Neural cell (in vitro differentiated cells): ENCODE data around the gene APBA2.

Source experiments
- EP300 ChIP-seq: fragments of 450-650 bp; conservative IDR thresholded peaks from 2 replicates; pipeline ENCODE4 v1.6.1; 2014; ENCODE audit warnings: antibody characterized with exemption, mild to moderate bottlenecking, moderate library complexity; ENCODE audit not compliant: poor library complexity, severe bottlenecking
- POLR2AphosphoS5 ChIP-seq: IDR thresholded peaks from 2 replicates; pipeline ENCODE4 v1.6.1; 2012
- REST ChIP-seq: IDR thresholded peaks from 2 replicates; pipeline ENCODE4 v1.6.1; 2012; ENCODE audit warnings: borderline replicate concordance
- SMC3 ChIP-seq: fragments of 450-650 bp; conservative IDR thresholded peaks from 2 replicates; pipeline ENCODE4 v1.6.1; 2014; ENCODE audit warnings: antibody characterized with exemption, mild to moderate bottlenecking, moderate library complexity; ENCODE audit not compliant: poor library complexity
- TF ChIP-seq, protein P1 (sequence below): fragments of 450-650 bp; IDR thresholded peaks from 2 replicates; pipeline ENCODE4 v1.5.1; 2014; ENCODE audit warnings: antibody characterized with exemption, mild to moderate bottlenecking, moderate library complexity; ENCODE audit not compliant: poor library complexity, severe bottlenecking

GRCh38 chr15:29098652-29099051 is 212.9 kb downstream of the APBA2 start:
- TF ChIP-seq EP300, result no peak
- TF ChIP-seq SMC3, result no peak
- no peak for TF ChIP-seq POLR2AphosphoS5
- TF ChIP-seq, protein P1, sequence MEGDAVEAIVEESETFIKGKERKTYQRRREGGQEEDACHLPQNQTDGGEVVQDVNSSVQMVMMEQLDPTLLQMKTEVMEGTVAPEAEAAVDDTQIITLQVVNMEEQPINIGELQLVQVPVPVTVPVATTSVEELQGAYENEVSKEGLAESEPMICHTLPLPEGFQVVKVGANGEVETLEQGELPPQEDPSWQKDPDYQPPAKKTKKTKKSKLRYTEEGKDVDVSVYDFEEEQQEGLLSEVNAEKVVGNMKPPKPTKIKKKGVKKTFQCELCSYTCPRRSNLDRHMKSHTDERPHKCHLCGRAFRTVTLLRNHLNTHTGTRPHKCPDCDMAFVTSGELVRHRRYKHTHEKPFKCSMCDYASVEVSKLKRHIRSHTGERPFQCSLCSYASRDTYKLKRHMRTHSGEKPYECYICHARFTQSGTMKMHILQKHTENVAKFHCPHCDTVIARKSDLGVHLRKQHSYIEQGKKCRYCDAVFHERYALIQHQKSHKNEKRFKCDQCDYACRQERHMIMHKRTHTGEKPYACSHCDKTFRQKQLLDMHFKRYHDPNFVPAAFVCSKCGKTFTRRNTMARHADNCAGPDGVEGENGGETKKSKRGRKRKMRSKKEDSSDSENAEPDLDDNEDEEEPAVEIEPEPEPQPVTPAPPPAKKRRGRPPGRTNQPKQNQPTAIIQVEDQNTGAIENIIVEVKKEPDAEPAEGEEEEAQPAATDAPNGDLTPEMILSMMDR, result no peak
- TF ChIP-seq REST, result no peak
